Ishikawa (cell line): ENCODE results near the gene TTLL1.

Experiments used
- CEBPB ChIP-seq: IDR thresholded peaks from 2 replicates; pipeline ENCODE4 v1.6.1; 2012
- CREB1 ChIP-seq: IDR thresholded peaks from 2 replicates; pipeline ENCODE4 v1.6.1; 2012; ENCODE audit warnings: low read depth
- EGR1 ChIP-seq: IDR thresholded peaks from 2 replicates; pipeline ENCODE4 v1.6.1; 2012
- EP300 ChIP-seq: IDR thresholded peaks from 2 replicates; pipeline ENCODE4 v1.6.1; 2012; ENCODE audit warnings: borderline replicate concordance
- FOXM1 ChIP-seq: IDR thresholded peaks from 2 replicates; pipeline ENCODE4 v1.6.1; 2012; ENCODE audit warnings: low read depth, borderline replicate concordance
- MAX ChIP-seq: IDR thresholded peaks from 2 replicates; pipeline ENCODE4 v1.6.1; 2012
- NFIC ChIP-seq: IDR thresholded peaks from 2 replicates; pipeline ENCODE4 v1.6.1; 2012
- RAD21 ChIP-seq: IDR thresholded peaks from 2 replicates; pipeline ENCODE4 v1.6.1; 2012; ENCODE audit warnings: low read depth
- REST ChIP-seq: IDR thresholded peaks from 2 replicates; pipeline ENCODE4 v1.6.1; 2012; ENCODE audit warnings: low read depth, mild to moderate bottlenecking
- TAF1 ChIP-seq: IDR thresholded peaks from 2 replicates; pipeline ENCODE4 v1.6.1; 2012; ENCODE audit warnings: low read depth, mild to moderate bottlenecking
- TCF12 ChIP-seq: IDR thresholded peaks from 2 replicates; pipeline ENCODE4 v1.6.1; 2012; ENCODE audit warnings: low read depth
- TEAD4 ChIP-seq: IDR thresholded peaks from 2 replicates; pipeline ENCODE4 v1.6.1; 2012
- USF1 ChIP-seq: IDR thresholded peaks from 2 replicates; pipeline ENCODE4 v1.6.1; 2012
- YY1 ChIP-seq: IDR thresholded peaks from 2 replicates; pipeline ENCODE4 v1.6.1; 2012; ENCODE audit warnings: low read depth
- ZBTB7A ChIP-seq: IDR thresholded peaks from 2 replicates; pipeline ENCODE4 v1.6.1; 2012; ENCODE audit warnings: low read depth

TTLL1 gene

GRCh38 chr22:43094551-43094950 is 5.4 kb upstream of the TTLL1 start:
- TF ChIP-seq CEBPB (no peak), NFIC (0 out of 2 replicates have a peak, but pooled peaks have one; percentile 32)

GRCh38 chr22:43094085-43094484 is 4.9 kb upstream of the TTLL1 start:
- TF ChIP-seq EP300 (no peak), REST (no peak), USF1 (no peak), TEAD4 (no peak), ZBTB7A (no peak), EGR1 (no peak), NFIC (no peak)

GRCh38 chr22:43092085-43092484 is 2.9 kb upstream of the TTLL1 start:
- TF ChIP-seq MAX: no peak
- TF ChIP-seq YY1: no peak
- no peak for TF ChIP-seq CEBPB
- no peak for TF ChIP-seq REST
- TF ChIP-seq EP300: no peak
- no peak for TF ChIP-seq TAF1
- no peak for TF ChIP-seq FOXM1
- no peak for TF ChIP-seq NFIC
- no peak for TF ChIP-seq RAD21
- no peak for TF ChIP-seq ZBTB7A
- TF ChIP-seq TEAD4: no peak
- TF ChIP-seq USF1: no peak
- TF ChIP-seq CREB1: no peak
- TF ChIP-seq TCF12: no peak
- TF ChIP-seq EGR1: no peak

- TF ChIP-seq TEAD4 (no peak), FOXM1 (no peak), RAD21 (peak; percentile 70), USF1 (no peak)
These were observed 1.1 kb upstream of the TTLL1 start for GRCh38 chr22:43090130-43090789.

- TF ChIP-seq CREB1 (no peak), REST (no peak), NFIC (no peak)
These were observed 586 bp downstream of the TTLL1 start for GRCh38 chr22:43088627-43088983.
